PC-3 (cell line): ENCODE results near the gene AKAP3.

Experiments
- EZH2 ChIP-seq: fragments of 300-600 bp; sonication (generic); IDR thresholded peaks from one replicate; pipeline ENCODE4 v1.6.1; 2017; ENCODE audit warnings: antibody characterized with exemption, mild to moderate bottlenecking, low read length; ENCODE audit not compliant: unreplicated experiment
- EZH2phosphoT487 ChIP-seq: fragments of 300-600 bp; sonication (generic); IDR thresholded peaks from 2 replicates; pipeline ENCODE4 v1.6.1; 2018; ENCODE audit warnings: mild to moderate bottlenecking, antibody characterized with exemption, low read length, borderline replicate concordance
- TF ChIP-seq, protein P1 (sequence below): fragments of 300-600 bp; sonication (generic); conservative IDR thresholded peaks from 2 replicates; pipeline ENCODE4 v1.5.1; 2017; ENCODE audit warnings: antibody characterized with exemption, low read depth, mild to moderate bottlenecking, low read length

DNA sequence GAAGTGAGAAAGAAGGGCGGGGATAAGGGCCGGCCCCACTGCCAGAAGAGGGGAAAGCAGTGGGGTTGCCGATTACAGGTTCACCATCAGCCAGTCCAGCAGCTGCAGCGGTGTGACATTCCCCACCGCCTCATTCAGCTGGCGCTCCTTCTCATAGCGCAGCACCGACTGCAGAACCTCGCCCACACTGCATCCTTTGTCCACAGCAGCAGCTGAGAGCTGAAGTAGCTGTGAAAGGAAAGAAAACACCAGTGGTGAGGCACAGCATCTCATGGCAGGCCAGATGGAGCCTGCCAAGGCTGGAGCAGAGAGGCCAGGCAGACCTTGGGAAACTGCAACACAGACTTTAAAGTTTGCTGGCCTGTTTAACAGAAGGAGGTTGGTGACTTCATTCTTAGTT lies 33.2 kb downstream of the AKAP3 start:
- TF ChIP-seq, protein P1, sequence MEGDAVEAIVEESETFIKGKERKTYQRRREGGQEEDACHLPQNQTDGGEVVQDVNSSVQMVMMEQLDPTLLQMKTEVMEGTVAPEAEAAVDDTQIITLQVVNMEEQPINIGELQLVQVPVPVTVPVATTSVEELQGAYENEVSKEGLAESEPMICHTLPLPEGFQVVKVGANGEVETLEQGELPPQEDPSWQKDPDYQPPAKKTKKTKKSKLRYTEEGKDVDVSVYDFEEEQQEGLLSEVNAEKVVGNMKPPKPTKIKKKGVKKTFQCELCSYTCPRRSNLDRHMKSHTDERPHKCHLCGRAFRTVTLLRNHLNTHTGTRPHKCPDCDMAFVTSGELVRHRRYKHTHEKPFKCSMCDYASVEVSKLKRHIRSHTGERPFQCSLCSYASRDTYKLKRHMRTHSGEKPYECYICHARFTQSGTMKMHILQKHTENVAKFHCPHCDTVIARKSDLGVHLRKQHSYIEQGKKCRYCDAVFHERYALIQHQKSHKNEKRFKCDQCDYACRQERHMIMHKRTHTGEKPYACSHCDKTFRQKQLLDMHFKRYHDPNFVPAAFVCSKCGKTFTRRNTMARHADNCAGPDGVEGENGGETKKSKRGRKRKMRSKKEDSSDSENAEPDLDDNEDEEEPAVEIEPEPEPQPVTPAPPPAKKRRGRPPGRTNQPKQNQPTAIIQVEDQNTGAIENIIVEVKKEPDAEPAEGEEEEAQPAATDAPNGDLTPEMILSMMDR, result no peak
- TF ChIP-seq EZH2, result no peak
- no peak for TF ChIP-seq EZH2phosphoT487
